PC-9 (cell line): ENCODE results near the gene TECPR1.

ENCODE experiments used
- CTCF ChIP-seq: fragments of 200-600 bp; sonication (generic); conservative IDR thresholded peaks from 2 replicates; pipeline ENCODE4 v1.6.1; 2017; ENCODE audit warnings: mixed run types, antibody characterized with exemption, mild to moderate bottlenecking, moderate library complexity
- EZH2 ChIP-seq: fragments of 200-600 bp; sonication (generic); IDR thresholded peaks from 2 replicates; pipeline ENCODE4 v1.8.0; 2017; ENCODE audit warnings: antibody characterized with exemption, low read depth

- TF ChIP-seq CTCF, result no peak
- no peak for TF ChIP-seq EZH2
Observed at GRCh38 chr7:98296833-98297232, 44.8 kb upstream of the TECPR1 start.
